Measurements from ENCODE around the gene CUTA.
"Not testable (repeated sequence)": the region's sequence is repeated elsewhere in the genome, so short reads cannot be mapped to it uniquely, and the experiment has no call there.

The CUTA gene

GRCh38 chr6:33405386-33405940 is 12.4 kb downstream of the CUTA start:
- CTCF ChIA-PET: interaction anchor here (1.6 kb wide), 1 partner anchor 15 kb away, joined by 4 read pairs; no protein-coding TSS in a partner anchor
- no peak for TF ChIP-seq ZIC2 (tag by site-specific recombination; IDR thresholded peaks at IDR 0.05)
- 0 out of 2 replicates have a peak, but pooled peaks have one; percentile 24 for TF ChIP-seq ZNF366 (tag by site-specific recombination; conservative IDR thresholded peaks at IDR 0.05)
- POLR2A ChIA-PET: interaction anchor here (0.6 to 0.9 kb wide), 2 partner anchors 87 to 1204 kb away, joined by 4 to 6 read pairs; partner anchors contain the start of gene ZBTB22
- H3K4me1 ChIP-seq (ENCODE audit: control insufficient read depth, insufficient read depth, low read length): 0 out of 2 replicates have a peak, but pooled peaks cover 2% of the 10 kb centered on the region
- H3K9me3 ChIP-seq (ENCODE audit: control insufficient read depth, insufficient read depth, low read depth, low read length): no peaks in the 10 kb centered on the region
- H3K36me3 ChIP-seq (ENCODE audit: control insufficient read depth in 2 of 2, insufficient read depth in 1 of 2, low read length in 2 of 2): peaks cover 40 to 75% of the 10 kb centered on the region in 2 experiments
- H3K4me3 ChIP-seq (ENCODE audit: low read depth, low read length): no peak overlapping the region
- no peak overlapping the region for H3K27ac ChIP-seq (ENCODE audit: extremely low read depth, low read depth, low read length)

DNA sequence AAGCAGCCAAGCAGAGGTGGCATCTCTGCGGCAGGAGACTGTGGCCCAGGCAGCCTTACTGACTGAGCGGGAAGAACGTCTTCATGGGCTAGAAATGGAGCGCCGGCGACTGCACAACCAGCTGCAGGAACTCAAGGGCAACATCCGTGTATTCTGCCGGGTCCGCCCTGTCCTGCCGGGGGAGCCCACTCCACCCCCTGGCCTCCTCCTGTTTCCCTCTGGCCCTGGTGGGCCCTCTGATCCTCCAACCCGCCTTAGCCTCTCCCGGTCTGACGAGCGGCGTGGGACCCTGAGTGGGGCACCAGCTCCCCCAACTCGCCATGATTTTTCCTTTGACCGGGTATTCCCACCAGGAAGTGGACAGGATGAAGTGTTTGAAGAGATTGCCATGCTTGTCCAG is 13.0 kb downstream of the CUTA start:
- no peak overlapping the region for H3K4me3 ChIP-seq (ENCODE audit: low read depth, low read length)
- TF ChIP-seq, protein P1, sequence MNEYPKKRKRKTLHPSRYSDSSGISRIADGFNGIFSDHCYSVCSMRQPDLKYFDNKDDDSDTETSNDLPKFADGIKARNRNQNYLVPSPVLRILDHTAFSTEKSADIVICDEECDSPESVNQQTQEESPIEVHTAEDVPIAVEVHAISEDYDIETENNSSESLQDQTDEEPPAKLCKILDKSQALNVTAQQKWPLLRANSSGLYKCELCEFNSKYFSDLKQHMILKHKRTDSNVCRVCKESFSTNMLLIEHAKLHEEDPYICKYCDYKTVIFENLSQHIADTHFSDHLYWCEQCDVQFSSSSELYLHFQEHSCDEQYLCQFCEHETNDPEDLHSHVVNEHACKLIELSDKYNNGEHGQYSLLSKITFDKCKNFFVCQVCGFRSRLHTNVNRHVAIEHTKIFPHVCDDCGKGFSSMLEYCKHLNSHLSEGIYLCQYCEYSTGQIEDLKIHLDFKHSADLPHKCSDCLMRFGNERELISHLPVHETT (tag by site-specific recombination; IDR thresholded peaks at IDR 0.05): no peak
- TF ChIP-seq ZBTB20 (tag by site-specific recombination; IDR thresholded peaks at IDR 0.05) (no peak), ZBTB26 (tag by site-specific recombination; optimal IDR thresholded peaks at IDR 0.05) (no peak), MEIS1 (CRISPR knock-in tag; IDR thresholded peaks at IDR 0.05; ENCODE audit: borderline replicate concordance) (no peak), BCL11A (tag by site-specific recombination; IDR thresholded peaks at IDR 0.05; ENCODE audit: low read depth) (no peak), ZNF600 (tag by site-specific recombination; IDR thresholded peaks at IDR 0.05) (no peak), ZNF433 (tag by site-specific recombination; IDR thresholded peaks at IDR 0.05; ENCODE audit: low read depth) (no peak)
- TF ChIP-seq, protein P2, sequence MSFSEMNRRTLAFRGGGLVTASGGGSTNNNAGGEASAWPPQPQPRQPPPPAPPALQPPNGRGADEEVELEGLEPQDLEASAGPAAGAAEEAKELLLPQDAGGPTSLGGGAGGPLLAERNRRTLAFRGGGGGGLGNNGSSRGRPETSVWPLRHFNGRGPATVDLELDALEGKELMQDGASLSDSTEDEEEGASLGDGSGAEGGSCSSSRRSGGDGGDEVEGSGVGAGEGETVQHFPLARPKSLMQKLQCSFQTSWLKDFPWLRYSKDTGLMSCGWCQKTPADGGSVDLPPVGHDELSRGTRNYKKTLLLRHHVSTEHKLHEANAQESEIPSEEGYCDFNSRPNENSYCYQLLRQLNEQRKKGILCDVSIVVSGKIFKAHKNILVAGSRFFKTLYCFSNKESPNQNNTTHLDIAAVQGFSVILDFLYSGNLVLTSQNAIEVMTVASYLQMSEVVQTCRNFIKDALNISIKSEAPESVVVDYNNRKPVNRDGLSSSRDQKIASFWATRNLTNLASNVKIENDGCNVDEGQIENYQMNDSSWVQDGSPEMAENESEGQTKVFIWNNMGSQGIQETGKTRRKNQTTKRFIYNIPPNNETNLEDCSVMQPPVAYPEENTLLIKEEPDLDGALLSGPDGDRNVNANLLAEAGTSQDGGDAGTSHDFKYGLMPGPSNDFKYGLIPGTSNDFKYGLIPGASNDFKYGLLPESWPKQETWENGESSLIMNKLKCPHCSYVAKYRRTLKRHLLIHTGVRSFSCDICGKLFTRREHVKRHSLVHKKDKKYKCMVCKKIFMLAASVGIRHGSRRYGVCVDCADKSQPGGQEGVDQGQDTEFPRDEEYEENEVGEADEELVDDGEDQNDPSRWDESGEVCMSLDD (tag by site-specific recombination; IDR thresholded peaks at IDR 0.05): no peak
- ChIA-PET POLR2A (no interaction called here), CTCF (interaction anchor here (1.6 kb wide), 1 partner anchor 14 kb away, joined by 4 read pairs; no protein-coding TSS in a partner anchor)
- H3K9me3 ChIP-seq (ENCODE audit: control insufficient read depth, insufficient read depth, low read depth, low read length): no peaks in the 10 kb centered on the region
- 0 out of 2 replicates have a peak, but pooled peaks cover 2% of the 10 kb centered on the region for H3K4me1 ChIP-seq (ENCODE audit: control insufficient read depth, insufficient read depth, low read length)
- peaks cover 44 to 81% of the 10 kb centered on the region in 2 experiments for H3K36me3 ChIP-seq (ENCODE audit: control insufficient read depth in 2 of 2, insufficient read depth in 1 of 2, low read length in 2 of 2)
- no peak overlapping the region for H3K27ac ChIP-seq (ENCODE audit: extremely low read depth, low read depth, low read length)

- H3K4me3 ChIP-seq (ENCODE audit: low read depth, low read length); H3K9me3 ChIP-seq (ENCODE audit: control insufficient read depth, insufficient read depth, low read depth, low read length); POLR2A ChIA-PET; H3K4me1 ChIP-seq (ENCODE audit: control insufficient read depth, insufficient read depth, low read length); H3K27ac ChIP-seq (ENCODE audit: extremely low read depth, low read depth, low read length): not testable (repeated sequence)
- H3K36me3 ChIP-seq (ENCODE audit: control insufficient read depth in 2 of 2, insufficient read depth in 1 of 2, low read length in 2 of 2): peaks cover 51 to 76% of the 10 kb centered on the region in 2 experiments
- CTCF ChIA-PET: interaction anchor here (1.9 kb wide), 1 partner anchor 9 kb away, joined by 12 read pairs; no protein-coding TSS in a partner anchor
- TF ChIP-seq, protein P3, sequence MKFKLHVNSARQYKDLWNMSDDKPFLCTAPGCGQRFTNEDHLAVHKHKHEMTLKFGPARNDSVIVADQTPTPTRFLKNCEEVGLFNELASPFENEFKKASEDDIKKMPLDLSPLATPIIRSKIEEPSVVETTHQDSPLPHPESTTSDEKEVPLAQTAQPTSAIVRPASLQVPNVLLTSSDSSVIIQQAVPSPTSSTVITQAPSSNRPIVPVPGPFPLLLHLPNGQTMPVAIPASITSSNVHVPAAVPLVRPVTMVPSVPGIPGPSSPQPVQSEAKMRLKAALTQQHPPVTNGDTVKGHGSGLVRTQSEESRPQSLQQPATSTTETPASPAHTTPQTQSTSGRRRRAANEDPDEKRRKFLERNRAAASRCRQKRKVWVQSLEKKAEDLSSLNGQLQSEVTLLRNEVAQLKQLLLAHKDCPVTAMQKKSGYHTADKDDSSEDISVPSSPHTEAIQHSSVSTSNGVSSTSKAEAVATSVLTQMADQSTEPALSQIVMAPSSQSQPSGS (tag by site-specific recombination; IDR thresholded peaks at IDR 0.05; ENCODE audit: low read depth): peak; percentile 77
- peak; percentile 79 for TF ChIP-seq ZNF629 (tag by site-specific recombination; IDR thresholded peaks at IDR 0.05)
- peak; percentile 35; the same call in 1 of the 2 replicates for TF ChIP-seq ZBTB21 (tag by site-specific recombination; IDR thresholded peaks at IDR 0.05)
- 0 out of 2 replicates have a peak, but pooled peaks have one; percentile 45 for TF ChIP-seq ZNF362 (tag by site-specific recombination; IDR thresholded peaks at IDR 0.05)
These were observed 18.0 kb downstream of the CUTA start for GRCh38 chr6:33399881-33400280.

- peaks cover 51 to 73% of the 10 kb centered on the region in 2 experiments for H3K36me3 ChIP-seq (ENCODE audit: control insufficient read depth in 2 of 2, insufficient read depth in 1 of 2, low read length in 2 of 2)
- CTCF ChIA-PET; H3K27ac ChIP-seq (ENCODE audit: extremely low read depth, low read depth, low read length); H3K4me1 ChIP-seq (ENCODE audit: control insufficient read depth, insufficient read depth, low read length); POLR2A ChIA-PET; H3K4me3 ChIP-seq (ENCODE audit: low read depth, low read length); H3K9me3 ChIP-seq (ENCODE audit: control insufficient read depth, insufficient read depth, low read depth, low read length): not testable (repeated sequence)
These were observed 19.3 kb downstream of the CUTA start for GRCh38 chr6:33398601-33399000.

Measured in HEK293 (cell line).